Natural killer cell (primary cell): ENCODE data around the gene CCL1. TPM values are rescaled to one million over a fixed set of nuclear protein-coding genes. Genes with fewer than 3 reads are reported as not detected.

Source experiments
- ATAC-seq, 3 donors: fragments of 150-1000 bp in 2 of 3; fragments of 200-7000 bp in 1 of 3; cut with Tn5 transposase; 1 replicate in 1 of 3; 2 replicates in 2 of 3; pipeline ENCODE4 v1.10.0; 2021; ENCODE audit warnings: mild to moderate bottlenecking in 2 of 3, moderate library complexity in 2 of 3
- DNase-seq, 2 donors: peaks; one replicate each; pipeline versions ENCODE4 v3.0.0 to v3.0.0-alpha.2; 2013 to 2021; ENCODE audit warnings: mixed read lengths in 1 of 2
- H3K27ac ChIP-seq: one replicate; pipeline ENCODE4 v1.5.1; 2013; ENCODE audit warnings: mild to moderate bottlenecking, low read length
- H3K27me3 ChIP-seq: one replicate; pipeline ENCODE4 v1.6.1; 2013; ENCODE audit warnings: low read length; ENCODE audit not compliant: control insufficient read depth, insufficient read depth
- H3K36me3 ChIP-seq: one replicate; pipeline ENCODE4 v1.6.1; 2013; ENCODE audit warnings: low read length; ENCODE audit not compliant: control insufficient read depth, insufficient read depth
- H3K4me1 ChIP-seq: one replicate; pipeline ENCODE4 v1.6.1; 2013; ENCODE audit warnings: low read length; ENCODE audit not compliant: control insufficient read depth, insufficient read depth
- H3K4me3 ChIP-seq: one replicate; pipeline ENCODE4 v1.5.1; 2013; ENCODE audit warnings: low read length
- H3K9me3 ChIP-seq: one replicate; pipeline ENCODE4 v1.6.1; 2013; ENCODE audit warnings: low read length; ENCODE audit not compliant: control insufficient read depth, insufficient read depth
- H3K27ac Mint-ChIP-seq, 2 donors: one replicate each; pipeline ENCODE4 v1.8.0; 2022; ENCODE audit warnings: mild to moderate bottlenecking in 2 of 2, mixed read lengths in 2 of 2, moderate library complexity in 1 of 2
- H3K27me3 Mint-ChIP-seq, 2 donors: one replicate each; pipeline ENCODE4 v1.8.0; 2022; ENCODE audit warnings: low read depth in 2 of 2, mixed read lengths in 2 of 2
- H3K36me3 Mint-ChIP-seq: one replicate; pipeline ENCODE4 v1.8.0; 2022; ENCODE audit warnings: mixed read lengths
- H3K4me1 Mint-ChIP-seq, 2 donors: one replicate each; pipeline ENCODE4 v1.8.0; 2022; ENCODE audit warnings: mixed read lengths in 2 of 2
- H3K4me3 Mint-ChIP-seq: one replicate; pipeline ENCODE4 v1.8.0; 2022; ENCODE audit warnings: mild to moderate bottlenecking, moderate library complexity, mixed read lengths
- H3K9me3 Mint-ChIP-seq, 2 donors: one replicate each; pipeline ENCODE4 v1.8.0; 2022; ENCODE audit warnings: mixed read lengths in 2 of 2
- CTCF ChIP-seq: fragments of 200-600 bp; IDR thresholded peaks from one replicate; pipeline ENCODE4 v1.8.0; 2022; ENCODE audit warnings: antibody characterized with exemption
- WGBS: methylation state at CpG from one replicate; pipeline ENCODE4 v1.1.7; 2013; ENCODE audit warnings: missing lambda C conversion rate; ENCODE audit not compliant: insufficient coverage; 5-methylcytosine and 5-hydroxymethylcytosine counted together
- intact Hi-C: fragments of 100-400 bp; cut with micrococcal nuclease; formaldehyde crosslinking; loops from one replicate; pipeline ENCODE4 v1.14.2; 2022
- total RNA-seq, 4 donors: library from RNA; stranded (reverse); fragments of 120-200 nt in 1 of 4; gene quantifications; one replicate each; pipeline versions ENCODE4 v1.2.3 to v1.2.4, GENCODE V29; 2013 to 2022

The CCL1 gene
- total RNA-seq, 3 donors from 2014 or later (not counting 1 experiment from before 2014, with no cell fraction given): not detected

- no peak overlapping the region for H3K4me3 Mint-ChIP-seq
Observed at GRCh38 chr17:34409352-34409751, 46.3 kb upstream of the CCL1 start.

DNA sequence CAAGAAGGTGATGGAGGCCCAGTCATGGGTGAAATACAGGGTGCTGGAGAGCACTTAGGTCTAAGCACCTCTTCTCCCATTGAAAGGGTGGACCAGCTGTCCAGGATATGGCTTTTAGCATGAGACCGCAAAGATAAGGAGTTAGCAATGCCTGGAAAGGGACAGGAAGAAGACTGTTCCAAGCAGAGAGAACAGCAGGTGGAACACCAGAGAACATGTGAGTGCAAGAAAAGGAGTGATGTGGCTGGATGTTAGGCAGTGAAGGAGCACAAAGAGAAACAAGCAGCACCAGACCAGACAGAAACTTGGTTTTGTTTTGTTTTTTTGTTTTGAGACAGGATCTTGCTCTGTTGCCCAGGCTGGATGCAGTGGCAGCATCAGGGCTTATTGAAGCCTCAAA, 45.4 kb upstream of the CCL1 start:
- intact Hi-C loops: no loop called here
- Mint-ChIP-seq H3K9me3 (no peaks in the 10 kb centered on the region), H3K27me3 (peaks cover 20 to 45% of the 10 kb centered on the region in 2 donors), H3K27ac (no peak overlapping the region), H3K4me1 (no peaks in the 10 kb centered on the region), H3K4me3 (no peak overlapping the region), H3K36me3 (no peaks in the 10 kb centered on the region)
- H3K4me3 ChIP-seq: no peak overlapping the region
- no peaks in the 10 kb centered on the region for H3K4me1 ChIP-seq
- no peaks in the 10 kb centered on the region for H3K36me3 ChIP-seq
- ATAC-seq (no peak), DNase-seq (no peak)
- 77% methylated on average over 1 of the region's 1 CpG for WGBS
- no peaks in the 10 kb centered on the region for H3K9me3 ChIP-seq
- H3K27me3 ChIP-seq: no peaks in the 10 kb centered on the region
- no peak for TF ChIP-seq CTCF
- H3K27ac ChIP-seq: no peak overlapping the region

More at GRCh38 chr17:34409352-34409751, 46.3 kb upstream of the CCL1 start:
- DNase-seq: no peak
- Histone ChIP-seq H3K27me3 (no peaks in the 10 kb centered on the region), H3K36me3 (no peaks in the 10 kb centered on the region), H3K4me1 (no peaks in the 10 kb centered on the region), H3K27ac (no peak overlapping the region), H3K4me3 (no peak overlapping the region), H3K9me3 (no peaks in the 10 kb centered on the region)
- no peaks in the 10 kb centered on the region for H3K9me3 Mint-ChIP-seq
- TF ChIP-seq CTCF: no peak
- H3K27me3 Mint-ChIP-seq: peaks cover 26 to 51% of the 10 kb centered on the region in 2 donors
- no peak overlapping the region for H3K27ac Mint-ChIP-seq
- no peak for ATAC-seq
- H3K4me1 Mint-ChIP-seq: no peaks in the 10 kb centered on the region
- no peaks in the 10 kb centered on the region for H3K36me3 Mint-ChIP-seq
- WGBS: 86% methylated on average over 4 of the region's 4 CpGs
- intact Hi-C loops: no loop called here

GRCh38 chr17:34406226-34406625, 43.2 kb upstream of the CCL1 start:
- no peak overlapping the region for H3K4me3 Mint-ChIP-seq
- no peak overlapping the region for H3K4me3 ChIP-seq
- no peaks in the 10 kb centered on the region for H3K9me3 ChIP-seq
- no peaks in the 10 kb centered on the region for H3K27me3 ChIP-seq
- 78% methylated on average over 6 of the region's 6 CpGs for WGBS
- no peaks in the 10 kb centered on the region for H3K4me1 ChIP-seq
- no peaks in the 10 kb centered on the region for H3K4me1 Mint-ChIP-seq
- ATAC-seq: no peak
- no peak overlapping the region for H3K27ac Mint-ChIP-seq
- no peaks in the 10 kb centered on the region for H3K36me3 Mint-ChIP-seq
- no peak for TF ChIP-seq CTCF
- no peak for DNase-seq
- no peaks in the 10 kb centered on the region for H3K9me3 Mint-ChIP-seq
- H3K36me3 ChIP-seq: no peaks in the 10 kb centered on the region
- intact Hi-C loops: no loop called here
- peaks cover 20 to 33% of the 10 kb centered on the region in 2 donors for H3K27me3 Mint-ChIP-seq
- H3K27ac ChIP-seq: no peak overlapping the region

DNA sequence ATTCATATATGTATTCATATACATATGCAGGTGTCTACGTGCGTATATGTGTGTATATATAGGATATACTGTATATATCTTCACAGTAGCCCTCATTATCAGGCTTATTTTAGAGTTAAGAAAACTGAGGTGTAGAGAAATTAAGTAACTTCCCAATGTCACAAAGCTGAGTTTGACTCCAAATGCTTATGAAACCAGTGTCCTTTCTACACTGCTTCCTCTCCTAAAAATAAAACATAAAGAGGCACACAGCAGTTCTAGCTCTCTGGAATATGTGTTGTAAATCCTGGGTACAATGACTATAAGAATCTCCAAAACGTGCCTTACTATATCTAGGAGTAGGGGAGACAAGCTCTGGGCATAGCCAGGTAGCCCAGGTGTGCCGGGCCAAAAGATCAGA, 40.0 kb upstream of the CCL1 start:
- 88% methylated on average over 1 of the region's 4 CpGs for WGBS
- no peak for DNase-seq
- no peak overlapping the region for H3K4me3 ChIP-seq
- Mint-ChIP-seq H3K4me3 (no peak overlapping the region), H3K9me3 (no peaks in the 10 kb centered on the region), H3K27me3 (peaks cover 3 to 6% of the 10 kb centered on the region in 2 donors), H3K4me1 (no peaks in the 10 kb centered on the region), H3K27ac (no peak overlapping the region), H3K36me3 (no peaks in the 10 kb centered on the region)
- no peak overlapping the region for H3K27ac ChIP-seq
- no peaks in the 10 kb centered on the region for H3K9me3 ChIP-seq
- no peak for ATAC-seq
- H3K27me3 ChIP-seq: no peaks in the 10 kb centered on the region
- peaks cover 2% of the 10 kb centered on the region for H3K4me1 ChIP-seq
- no peak for TF ChIP-seq CTCF
- H3K36me3 ChIP-seq: no peaks in the 10 kb centered on the region
- intact Hi-C loops: no loop called here
